ENCODE results near the gene TBC1D2B. TPM values are rescaled to one million over a fixed set of nuclear protein-coding genes. Genes with fewer than 3 reads are reported as not detected.
"Not testable (repeated sequence)": the region's sequence is repeated elsewhere in the genome, so short reads cannot be mapped to it uniquely, and the experiment has no call there.

Gene TBC1D2B
- total RNA-seq, 1 donor from 2014 or later = 63.6 TPM

DNA sequence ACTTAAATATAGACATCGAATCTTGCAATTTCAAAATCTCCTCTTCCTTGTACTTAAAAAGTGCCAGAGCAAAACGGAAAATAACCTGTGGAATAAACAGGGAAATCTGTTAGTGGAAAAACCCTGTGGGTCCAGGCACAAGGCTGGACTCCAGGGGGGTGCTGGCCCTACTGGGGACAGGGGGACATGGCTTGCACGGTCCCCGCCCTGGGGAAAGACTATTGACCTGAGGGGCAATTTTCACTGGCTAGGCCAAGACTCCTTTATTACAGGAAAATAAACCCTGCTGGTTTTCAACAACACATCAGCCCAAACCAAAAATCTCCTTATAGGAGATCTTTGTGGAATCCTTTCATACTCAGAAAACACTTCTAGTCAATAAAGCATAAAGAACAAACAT lies 75.9 kb downstream of the TBC1D2B start:
- Histone ChIP-seq H3K4me1 (peaks cover 36% of the 10 kb centered on the region), H3K36me3 (peaks cover 0 to 65% of the 10 kb centered on the region in 2 donors), H3K27me3 (no peaks in the 10 kb centered on the region), H3K9me3 (no peaks in the 10 kb centered on the region), H3K4me3 (no peak overlapping the region), H3K27ac (no peak overlapping the region)
- DNase-seq (ENCODE audit: extremely low spot score in 2 of 2) = no peak
- TF ChIP-seq POLR2AphosphoS5 (IDR thresholded peaks at IDR 0.05; ENCODE audit: insufficient read depth in 1 of 2, low read depth in 1 of 2) (no peak), POLR2A (IDR thresholded peaks at IDR 0.05) (no peak)
- TF ChIP-seq, protein P1, sequence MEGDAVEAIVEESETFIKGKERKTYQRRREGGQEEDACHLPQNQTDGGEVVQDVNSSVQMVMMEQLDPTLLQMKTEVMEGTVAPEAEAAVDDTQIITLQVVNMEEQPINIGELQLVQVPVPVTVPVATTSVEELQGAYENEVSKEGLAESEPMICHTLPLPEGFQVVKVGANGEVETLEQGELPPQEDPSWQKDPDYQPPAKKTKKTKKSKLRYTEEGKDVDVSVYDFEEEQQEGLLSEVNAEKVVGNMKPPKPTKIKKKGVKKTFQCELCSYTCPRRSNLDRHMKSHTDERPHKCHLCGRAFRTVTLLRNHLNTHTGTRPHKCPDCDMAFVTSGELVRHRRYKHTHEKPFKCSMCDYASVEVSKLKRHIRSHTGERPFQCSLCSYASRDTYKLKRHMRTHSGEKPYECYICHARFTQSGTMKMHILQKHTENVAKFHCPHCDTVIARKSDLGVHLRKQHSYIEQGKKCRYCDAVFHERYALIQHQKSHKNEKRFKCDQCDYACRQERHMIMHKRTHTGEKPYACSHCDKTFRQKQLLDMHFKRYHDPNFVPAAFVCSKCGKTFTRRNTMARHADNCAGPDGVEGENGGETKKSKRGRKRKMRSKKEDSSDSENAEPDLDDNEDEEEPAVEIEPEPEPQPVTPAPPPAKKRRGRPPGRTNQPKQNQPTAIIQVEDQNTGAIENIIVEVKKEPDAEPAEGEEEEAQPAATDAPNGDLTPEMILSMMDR (IDR thresholded peaks at IDR 0.05) = no peak
- intact Hi-C loops (cut with DNase I) = loop anchor here (10.0 kb wide), 1 partner anchor 73 kb away; the partner anchor contains the start of gene TBC1D2B

DNA sequence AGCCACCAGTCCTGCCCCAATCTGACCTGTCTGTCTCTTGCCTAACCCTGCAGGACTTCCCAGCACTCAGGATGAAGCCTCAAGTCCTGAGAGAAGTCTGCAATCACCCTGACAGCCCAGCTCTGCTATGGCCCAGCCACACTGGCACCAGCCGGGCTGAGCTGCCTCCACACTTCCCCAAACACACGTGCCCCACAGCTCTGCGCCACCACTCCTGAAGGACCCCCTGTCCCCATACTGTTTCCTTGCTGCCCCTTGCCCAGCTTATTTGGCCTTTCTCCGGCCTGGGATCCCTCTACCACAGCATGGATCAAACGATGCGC lies 76.6 kb downstream of the TBC1D2B start:
- H3K27ac ChIP-seq = no peak overlapping the region
- no peak for DNase-seq (ENCODE audit: extremely low spot score in 2 of 2)
- H3K4me1 ChIP-seq = peaks cover 36% of the 10 kb centered on the region
- intact Hi-C loops (cut with DNase I) = loop anchor here (10.0 kb wide), 1 partner anchor 74 kb away; the partner anchor contains the start of gene TBC1D2B
- H3K9me3 ChIP-seq = no peaks in the 10 kb centered on the region
- no peak for TF ChIP-seq POLR2A (IDR thresholded peaks at IDR 0.05)
- no peak for TF ChIP-seq POLR2AphosphoS5 (IDR thresholded peaks at IDR 0.05; ENCODE audit: insufficient read depth in 1 of 2, low read depth in 1 of 2)
- TF ChIP-seq, protein P1 (IDR thresholded peaks at IDR 0.05) = no peak
- H3K4me3 ChIP-seq = no peak overlapping the region
- H3K27me3 ChIP-seq = no peaks in the 10 kb centered on the region
- H3K36me3 ChIP-seq = peaks cover 0 to 65% of the 10 kb centered on the region in 2 donors

DNA sequence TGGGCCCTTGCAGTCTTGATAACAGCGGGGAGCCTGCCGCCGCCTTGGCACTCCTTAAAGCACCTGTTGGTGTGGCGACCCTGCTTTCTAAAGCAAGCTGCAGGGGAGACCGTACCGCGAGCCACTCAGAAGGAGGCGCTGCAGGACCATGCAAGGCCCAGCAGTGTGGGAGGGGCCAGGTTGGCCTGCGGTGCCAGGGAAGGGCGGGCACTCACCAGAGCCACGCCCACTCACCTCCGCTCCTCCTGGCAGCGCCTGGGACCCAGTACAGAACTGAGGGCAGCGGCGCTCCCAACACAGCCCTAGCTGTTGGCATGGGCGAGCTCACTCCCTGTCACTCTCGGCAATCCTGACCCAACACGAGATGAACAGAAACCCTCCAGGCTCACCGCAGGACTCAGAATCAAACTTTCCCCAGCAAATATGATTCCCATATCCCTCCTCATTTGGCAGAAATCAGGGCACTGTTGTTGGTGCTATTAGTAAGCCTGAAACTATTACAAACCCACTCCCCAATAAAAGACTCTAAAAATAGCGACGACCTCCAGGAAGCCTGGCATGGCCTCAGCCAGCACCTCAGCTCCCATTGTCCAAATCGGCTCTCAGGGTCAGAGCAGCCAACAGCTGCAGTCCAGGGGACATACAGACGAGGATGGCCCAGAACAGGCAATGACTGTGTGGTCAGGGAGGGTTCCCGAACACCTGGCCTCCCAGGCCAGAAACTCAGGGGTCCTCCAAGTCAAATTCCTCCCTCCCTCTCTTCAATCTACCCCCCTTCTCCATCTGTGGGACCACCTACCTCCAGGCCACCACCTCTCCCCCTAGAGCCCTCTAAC lies 77.2 kb downstream of the TBC1D2B start:
- Histone ChIP-seq H3K27me3 (no peaks in the 10 kb centered on the region), H3K4me3 (no peak overlapping the region), H3K9me3 (no peaks in the 10 kb centered on the region), H3K27ac (no peak overlapping the region), H3K4me1 (peaks cover 38% of the 10 kb centered on the region), H3K36me3 (peaks cover 0 to 65% of the 10 kb centered on the region in 2 donors)
- DNase-seq (ENCODE audit: extremely low spot score in 2 of 2) = no peak
- intact Hi-C loops (cut with DNase I) = loop anchor here (10.0 kb wide), 1 partner anchor 74 kb away; the partner anchor contains the start of gene TBC1D2B
- no peak for TF ChIP-seq POLR2AphosphoS5 (IDR thresholded peaks at IDR 0.05; ENCODE audit: insufficient read depth in 1 of 2, low read depth in 1 of 2)
- no peak for TF ChIP-seq POLR2A (IDR thresholded peaks at IDR 0.05)
- TF ChIP-seq, protein P1 (IDR thresholded peaks at IDR 0.05) = peak in 2 of 3 experiments; percentile 44 to 53

DNA sequence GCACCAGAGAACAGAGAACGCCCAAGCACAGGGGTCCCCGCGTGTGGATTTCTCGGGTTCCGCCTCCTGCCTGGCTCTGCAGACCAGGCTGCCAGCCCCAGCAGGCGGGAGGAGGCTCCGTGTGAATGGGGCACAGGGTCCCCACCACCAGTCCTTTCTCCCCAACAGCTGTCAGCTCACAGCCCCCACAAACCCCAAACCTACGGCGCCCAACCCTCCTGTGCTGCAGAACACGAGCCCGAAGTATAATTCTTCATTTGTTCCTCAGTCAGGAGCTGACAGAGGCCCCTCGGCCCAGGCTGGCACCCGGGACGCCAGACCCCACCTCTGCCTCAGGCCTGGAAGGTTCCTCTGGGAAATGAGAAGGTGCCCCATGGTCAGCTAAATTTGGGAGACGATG lies 78.0 kb downstream of the TBC1D2B start:
- peaks cover 0 to 65% of the 10 kb centered on the region in 2 donors for H3K36me3 ChIP-seq
- no peak for DNase-seq (ENCODE audit: extremely low spot score in 2 of 2)
- no peak overlapping the region for H3K4me3 ChIP-seq
- no peak overlapping the region for H3K27ac ChIP-seq
- intact Hi-C loops (cut with DNase I) = no loop called here
- H3K27me3 ChIP-seq = no peaks in the 10 kb centered on the region
- H3K4me1 ChIP-seq = peaks cover 38% of the 10 kb centered on the region
- TF ChIP-seq POLR2AphosphoS5 (IDR thresholded peaks at IDR 0.05; ENCODE audit: insufficient read depth in 1 of 2, low read depth in 1 of 2) (no peak), POLR2A (IDR thresholded peaks at IDR 0.05) (no peak)
- no peaks in the 10 kb centered on the region for H3K9me3 ChIP-seq

DNA sequence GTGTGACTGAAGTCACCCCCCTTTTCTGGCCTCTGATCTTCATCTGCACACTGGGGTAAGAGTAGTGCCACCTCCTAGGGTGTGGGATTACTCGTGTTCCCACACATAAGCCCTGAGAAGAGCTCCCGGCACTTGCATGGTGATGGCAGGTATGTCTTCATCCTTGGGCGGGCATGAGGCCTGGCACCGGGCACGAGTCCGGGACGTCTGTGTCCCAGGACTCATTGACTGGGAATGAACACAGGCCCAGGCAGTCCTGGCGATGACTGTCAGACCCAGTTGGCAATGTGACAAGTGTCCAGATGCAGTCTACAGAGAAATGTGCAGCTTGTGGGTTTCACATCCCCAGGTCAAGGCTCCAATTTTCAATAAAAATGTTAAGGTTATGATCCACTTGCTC lies 78.9 kb downstream of the TBC1D2B start:
- Histone ChIP-seq H3K27me3 (no peaks in the 10 kb centered on the region), H3K9me3 (no peaks in the 10 kb centered on the region), H3K4me1 (peaks cover 38% of the 10 kb centered on the region), H3K27ac (no peak overlapping the region), H3K4me3 (no peak overlapping the region), H3K36me3 (peaks cover 0 to 58% of the 10 kb centered on the region in 2 donors)
- TF ChIP-seq POLR2AphosphoS5 (IDR thresholded peaks at IDR 0.05; ENCODE audit: insufficient read depth in 1 of 2, low read depth in 1 of 2) (no peak), POLR2A (IDR thresholded peaks at IDR 0.05) (no peak)
- TF ChIP-seq, protein P1 (IDR thresholded peaks at IDR 0.05) = no peak
- no peak for DNase-seq (ENCODE audit: extremely low spot score in 2 of 2)
- intact Hi-C loops (cut with DNase I) = no loop called here

DNA sequence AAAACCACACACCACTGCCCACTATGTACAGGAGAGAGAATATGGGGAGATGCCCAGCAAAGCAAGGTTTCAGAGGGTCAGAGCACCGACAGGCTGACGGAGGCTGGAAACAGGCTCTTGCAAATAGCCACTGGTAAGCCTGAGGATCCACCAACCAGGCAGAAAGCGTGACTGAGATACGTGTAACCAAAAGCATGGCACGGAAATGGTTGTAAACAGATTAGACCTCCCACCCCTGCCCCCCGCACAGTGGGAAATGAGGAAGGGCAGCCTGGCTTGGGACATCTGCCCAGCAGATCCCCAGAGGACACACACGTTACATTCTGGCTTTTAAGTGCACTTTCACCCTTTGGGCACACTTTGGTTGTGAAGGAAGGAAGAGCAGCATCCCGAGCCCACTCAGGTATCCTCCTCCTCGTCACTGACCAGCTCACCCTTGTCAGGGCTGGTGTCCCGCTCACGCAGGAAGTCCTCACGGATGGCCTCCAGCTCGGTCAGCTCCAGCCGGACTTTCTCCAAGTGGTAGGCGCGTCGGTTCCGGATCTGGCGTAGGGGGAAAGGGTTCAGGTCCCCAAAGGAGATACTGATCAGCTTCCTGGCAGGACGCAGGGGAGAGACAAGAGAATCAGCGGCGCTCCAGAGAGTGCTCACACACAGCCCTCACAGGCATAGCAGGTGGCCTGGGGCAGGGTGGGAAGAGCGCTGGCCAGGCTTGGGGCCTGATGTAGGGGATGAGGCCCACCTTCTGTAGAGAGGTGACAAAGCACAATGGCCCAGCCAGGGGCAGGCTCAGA lies 79.6 kb downstream of the TBC1D2B start:
- intact Hi-C loops (cut with DNase I); H3K4me3 ChIP-seq; H3K27me3 ChIP-seq; DNase-seq (ENCODE audit: extremely low spot score in 2 of 2); H3K9me3 ChIP-seq; H3K27ac ChIP-seq: not testable (repeated sequence)
- Histone ChIP-seq H3K36me3 (peaks cover 0 to 52% of the 10 kb centered on the region in 2 donors), H3K4me1 (peaks cover 42% of the 10 kb centered on the region)

DNA sequence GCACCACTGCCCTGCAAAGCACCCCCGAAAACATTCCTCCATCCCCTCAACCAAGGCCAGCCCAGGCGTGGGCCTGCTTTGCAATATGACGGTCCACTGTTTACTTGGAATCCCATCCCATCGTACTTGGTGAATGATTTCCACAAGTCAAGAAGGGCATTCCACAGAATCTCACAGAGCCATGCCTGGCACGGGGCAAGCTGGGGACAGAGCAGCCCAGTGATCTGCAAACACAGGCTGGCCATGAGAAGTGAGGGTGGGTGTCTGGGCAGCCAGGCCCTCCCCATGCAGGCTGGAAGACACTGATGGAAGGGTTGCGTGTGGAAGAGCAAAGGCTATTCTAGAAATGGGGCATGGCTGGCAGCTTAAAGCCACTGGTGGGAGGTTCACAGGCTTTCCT lies 80.3 kb downstream of the TBC1D2B start:
- H3K27ac ChIP-seq; H3K9me3 ChIP-seq; intact Hi-C loops (cut with DNase I); H3K4me3 ChIP-seq; H3K27me3 ChIP-seq; DNase-seq (ENCODE audit: extremely low spot score in 2 of 2): not testable (repeated sequence)
- Histone ChIP-seq H3K4me1 (peaks cover 47% of the 10 kb centered on the region), H3K36me3 (peaks cover 0 to 45% of the 10 kb centered on the region in 2 donors)

DNA sequence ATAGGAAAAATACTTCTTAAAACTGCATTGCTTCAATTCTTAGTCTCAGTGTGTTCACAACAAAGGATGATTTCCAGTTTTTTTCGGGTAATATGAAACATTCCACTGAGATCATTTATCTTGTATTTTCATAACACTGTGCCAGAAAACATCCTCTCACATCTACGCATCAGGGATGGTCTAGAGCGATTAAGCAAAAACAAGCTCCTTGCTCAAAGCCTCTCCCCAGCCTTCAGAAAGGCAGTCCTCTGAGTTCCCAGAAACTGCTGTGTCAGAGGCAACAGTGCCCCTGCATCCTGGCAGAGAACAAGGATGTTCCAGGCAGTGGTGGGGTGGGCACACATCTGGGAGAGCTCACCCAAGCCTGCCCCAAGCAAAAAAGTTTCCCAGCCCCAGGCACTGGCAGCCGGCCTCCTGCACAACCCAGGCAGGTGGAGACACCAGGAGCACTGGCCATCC lies 80.8 kb downstream of the TBC1D2B start:
- intact Hi-C loops (cut with DNase I) = not testable (repeated sequence)

More for the DNA sequence above, 80.8 kb downstream of the TBC1D2B start:
- H3K4me3 ChIP-seq; H3K9me3 ChIP-seq; DNase-seq (ENCODE audit: extremely low spot score in 2 of 2); H3K27ac ChIP-seq; H3K27me3 ChIP-seq: not testable (repeated sequence)
- Histone ChIP-seq H3K36me3 (peaks cover 0 to 40% of the 10 kb centered on the region in 2 donors), H3K4me1 (peaks cover 52% of the 10 kb centered on the region)
